HG02938 (cell line): ENCODE results near the gene ZNF710.
"Not testable (repeated sequence)": the region's sequence is repeated elsewhere in the genome, so short reads cannot be mapped to it uniquely, and the experiment has no call there.

Experiments
- ATAC-seq: cut with Tn5 transposase; IDR thresholded peaks from one replicate; pipeline ENCODE4 v1.9.1; 2021; ENCODE audit warnings: mild to moderate bottlenecking, moderate library complexity; ENCODE audit not compliant: unreplicated experiment

Gene ZNF710

DNA sequence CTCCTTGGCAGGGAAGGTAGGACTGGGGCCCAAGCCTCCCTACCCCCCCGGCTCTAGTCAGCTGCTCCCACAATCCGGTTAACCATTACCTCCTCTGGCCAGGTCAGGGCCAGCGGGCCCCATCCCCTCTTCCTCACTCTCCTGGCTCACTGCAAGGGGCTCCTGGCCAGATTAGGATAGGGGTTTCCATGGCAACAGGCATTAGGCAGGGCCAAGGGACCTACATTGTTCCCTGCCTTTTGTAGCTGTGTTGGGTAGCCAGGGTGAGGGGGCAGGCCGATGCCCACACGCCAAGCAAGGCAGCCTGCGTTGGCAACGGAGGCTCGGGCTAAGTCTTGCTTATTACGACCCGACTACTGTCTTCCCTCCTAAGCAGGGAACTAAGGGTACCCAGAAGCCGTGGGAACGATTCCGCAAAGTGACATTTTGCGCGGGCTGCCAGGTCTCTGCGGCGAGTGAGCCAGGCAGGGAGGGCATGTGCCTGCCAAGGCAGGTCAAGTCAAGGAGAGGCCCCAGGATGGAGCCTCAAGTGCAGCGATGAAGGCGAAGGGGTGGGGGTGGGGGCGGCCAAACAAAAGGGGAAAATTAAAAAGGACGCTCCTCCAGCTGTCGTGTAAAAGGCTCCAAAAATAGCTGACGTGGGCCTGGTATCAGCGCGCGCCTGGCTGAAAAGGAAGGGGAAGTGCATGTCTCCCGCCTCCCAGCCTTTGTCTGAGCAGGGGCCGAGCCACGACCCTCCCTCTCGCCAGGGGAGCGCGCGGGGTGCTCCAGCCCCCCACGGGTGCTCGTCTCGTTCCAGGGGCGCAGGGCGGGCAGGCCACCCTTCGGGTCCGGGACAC, 100.2 kb downstream of the ZNF710 start:
- ATAC-seq, result no peak

DNA sequence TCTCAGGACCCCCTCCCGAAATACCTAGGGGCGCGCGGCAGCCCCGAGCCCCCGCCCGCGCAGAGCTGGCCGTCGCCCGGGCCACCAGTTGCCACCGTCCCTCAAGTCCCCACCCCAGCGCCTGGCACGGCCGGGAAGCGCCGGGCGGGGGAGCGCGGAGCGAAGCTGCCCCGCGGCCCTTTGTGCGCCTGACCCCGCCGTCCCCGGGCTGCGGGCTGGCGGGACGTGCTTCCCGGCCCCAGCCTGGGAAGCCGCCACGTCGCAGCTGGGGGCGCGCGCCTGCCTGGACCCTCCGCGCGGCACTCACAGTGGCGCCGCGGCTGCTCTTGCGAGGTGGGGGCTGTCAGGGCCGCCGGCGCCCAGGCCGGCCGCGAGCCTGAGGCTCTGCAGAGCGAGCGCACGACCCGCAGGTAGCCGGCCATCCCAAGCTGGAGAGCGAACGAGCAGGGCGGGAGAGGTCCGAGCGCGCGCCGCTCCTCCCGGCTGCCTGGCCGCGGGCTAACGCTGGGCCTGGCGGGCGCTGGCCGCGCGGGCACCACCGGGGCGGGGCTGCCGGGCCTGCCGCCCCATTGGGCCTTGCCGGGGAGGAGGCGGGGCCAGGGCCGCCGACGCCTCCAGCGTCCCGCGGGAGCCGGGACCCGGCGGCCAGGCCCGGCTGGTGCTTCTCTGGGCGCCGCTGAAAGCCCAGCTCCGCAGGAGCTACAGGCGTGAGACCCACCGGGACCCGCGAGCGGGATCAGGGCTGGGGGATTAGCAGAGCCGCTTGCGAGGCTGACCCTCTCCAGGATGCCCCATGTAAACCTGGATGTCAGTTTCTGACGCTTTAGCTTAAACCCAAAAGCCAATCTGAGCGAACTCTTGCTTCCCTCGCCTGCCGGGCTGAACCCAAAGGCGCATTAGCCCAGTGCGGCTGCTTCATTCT, 101.1 kb downstream of the ZNF710 start, which contains the start of gene IDH2:
Gene IDH2 (minus strand): TSS at position 500 of the 922 bp plus-strand sequence. CDS start 78 bp downstream, at position 422.
- ATAC-seq, result no peak

- no peak for ATAC-seq
Measured at GRCh38 chr15:90103701-90104329, 102.7 kb downstream of the ZNF710 start.

DNA sequence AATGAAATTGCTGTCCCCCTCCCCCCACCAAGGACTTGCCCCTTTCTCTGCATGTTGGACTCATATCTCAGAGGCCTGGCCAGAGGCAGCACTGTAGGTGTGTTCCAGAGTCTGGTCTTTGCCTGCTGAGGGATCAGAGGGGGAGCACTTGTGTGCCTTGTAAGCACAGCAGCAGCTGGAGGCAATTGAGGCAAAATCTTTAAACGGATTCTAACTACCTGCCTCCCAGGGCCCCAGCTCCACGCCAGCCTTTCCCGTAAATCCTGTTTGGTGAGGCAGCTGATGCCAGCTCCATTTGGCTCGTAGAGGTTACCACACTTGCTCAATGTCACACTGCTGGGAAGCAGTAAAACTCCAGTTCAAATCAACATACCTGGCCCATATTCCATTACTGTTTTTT, 103.4 kb downstream of the ZNF710 start:
- no peak for ATAC-seq

DNA sequence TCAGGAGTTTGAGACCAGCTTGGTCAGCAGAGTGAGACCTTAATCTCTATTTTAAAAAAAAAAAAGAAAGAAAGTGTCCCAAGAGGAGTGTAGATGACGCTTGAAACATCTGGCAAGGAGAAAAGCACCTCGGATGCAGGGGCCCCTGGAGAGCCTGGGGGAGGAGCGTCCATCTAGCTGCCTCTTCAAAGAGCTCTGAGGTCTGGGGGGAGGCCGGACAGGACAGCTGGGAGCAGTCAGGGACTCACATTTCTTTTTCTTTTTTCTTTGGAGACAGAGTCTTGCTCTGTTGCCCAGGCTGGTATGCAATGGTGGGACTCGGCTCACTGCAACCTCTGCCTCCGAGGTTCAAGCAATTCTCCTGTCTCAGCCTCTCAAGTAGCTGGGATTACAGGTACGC, 104.4 kb downstream of the ZNF710 start:
- ATAC-seq, result no peak

DNA sequence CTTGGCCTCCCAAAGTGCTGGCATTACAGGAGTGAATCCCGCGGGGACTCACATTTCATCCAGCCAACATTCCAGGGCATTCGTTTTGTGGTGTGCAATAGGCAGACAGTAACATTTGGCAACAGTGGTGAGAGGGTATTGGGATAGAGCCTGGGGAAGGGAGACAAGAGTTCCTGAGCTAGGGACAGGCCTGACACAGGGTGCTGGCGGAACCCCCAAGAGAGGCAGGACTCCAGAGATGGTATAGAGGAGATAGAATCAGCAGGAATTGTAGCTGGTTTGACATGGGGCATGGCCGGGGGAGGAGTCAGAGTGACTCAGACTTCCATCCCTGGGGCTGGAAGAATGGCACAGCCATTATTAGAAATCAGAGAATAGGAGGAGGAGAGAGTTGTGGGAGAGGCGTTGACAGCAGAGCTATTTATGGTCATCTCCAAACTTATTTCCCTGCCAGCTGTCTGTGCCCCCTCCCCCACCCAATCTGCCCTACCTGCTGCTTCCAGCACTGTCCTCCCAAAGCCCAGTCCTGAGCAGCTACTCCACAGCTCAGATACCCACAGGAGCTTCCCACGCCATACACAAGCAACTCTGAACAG, 105.5 kb downstream of the ZNF710 start:
- ATAC-seq, result no peak

- not testable (repeated sequence) for ATAC-seq
Measured at GRCh38 chr15:90108038-90108437, 106.9 kb downstream of the ZNF710 start.

DNA sequence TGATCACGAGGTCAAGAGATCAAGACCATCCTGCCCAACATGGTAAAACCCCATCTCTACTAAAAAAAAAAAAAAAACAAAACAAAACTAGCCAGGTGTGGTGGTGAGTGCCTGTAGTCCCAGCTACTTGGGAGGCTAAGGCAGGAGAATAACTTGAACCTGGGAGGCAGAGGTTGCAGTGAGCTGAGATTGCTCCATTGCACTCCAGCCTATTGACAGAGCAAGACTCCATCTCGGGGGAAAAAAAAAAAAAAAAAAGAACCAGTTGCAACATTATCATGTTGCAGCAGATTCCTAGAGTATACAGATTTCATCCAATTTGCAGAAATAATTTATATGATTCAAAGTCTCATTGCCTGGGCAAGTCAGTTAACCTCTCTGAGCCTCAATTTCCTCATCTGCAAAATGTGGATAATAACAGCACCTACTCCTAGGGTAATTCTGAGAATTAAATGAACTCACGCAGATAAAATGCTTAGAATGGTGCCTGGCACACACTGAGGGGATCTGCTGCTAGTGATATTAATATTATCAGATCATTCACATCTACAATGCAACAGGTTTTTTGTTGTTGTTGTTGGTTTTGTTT, 108.1 kb downstream of the ZNF710 start:
- ATAC-seq, result not testable (repeated sequence)

GRCh38 chr15:90113166-90113565, 112.0 kb downstream of the ZNF710 start:
- no peak for ATAC-seq

DNA sequence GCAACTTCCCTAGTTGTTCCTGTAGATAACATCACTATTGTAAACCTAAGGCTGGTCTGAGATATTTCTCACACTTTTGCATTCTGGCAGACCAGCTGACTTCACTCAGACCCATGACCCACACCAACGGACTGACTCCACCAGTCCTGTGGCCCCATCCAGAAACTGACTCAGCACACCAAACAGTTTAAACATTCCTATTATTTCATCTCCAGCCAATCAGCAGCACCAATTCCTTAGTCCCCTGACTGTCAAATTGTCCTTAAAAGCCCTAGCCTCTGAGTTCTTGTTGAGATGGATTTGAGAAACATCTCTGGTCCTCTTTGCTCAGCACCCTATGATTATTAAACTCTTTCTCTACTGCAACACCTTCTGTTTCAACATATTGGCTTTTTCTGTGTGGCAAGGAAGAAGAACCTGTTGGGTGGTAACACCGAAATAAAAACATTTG, 113.4 kb downstream of the ZNF710 start:
- ATAC-seq, result no peak

GRCh38 chr15:90115783-90116182, 114.7 kb downstream of the ZNF710 start:
- no peak for ATAC-seq

DNA sequence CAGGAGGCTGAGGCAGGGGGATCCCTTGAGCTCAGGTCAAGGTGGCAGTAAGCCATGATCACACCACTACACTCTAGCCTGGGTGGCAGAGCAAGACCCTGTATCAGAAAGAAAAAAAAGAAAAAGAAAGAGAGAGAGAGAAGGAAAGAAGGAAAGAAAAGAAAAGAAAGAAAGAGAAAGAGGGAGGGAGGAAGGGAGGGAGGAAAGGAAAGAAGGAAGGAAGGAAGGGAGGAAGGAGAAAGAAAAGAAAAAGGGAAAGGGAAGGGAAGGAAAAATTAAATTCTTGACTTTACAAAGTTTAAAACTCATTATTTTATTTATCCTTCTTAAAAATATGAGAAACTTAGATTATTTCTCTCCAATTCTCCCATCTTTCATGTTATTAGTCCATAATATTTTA, 118.2 kb downstream of the ZNF710 start:
- no peak for ATAC-seq

DNA sequence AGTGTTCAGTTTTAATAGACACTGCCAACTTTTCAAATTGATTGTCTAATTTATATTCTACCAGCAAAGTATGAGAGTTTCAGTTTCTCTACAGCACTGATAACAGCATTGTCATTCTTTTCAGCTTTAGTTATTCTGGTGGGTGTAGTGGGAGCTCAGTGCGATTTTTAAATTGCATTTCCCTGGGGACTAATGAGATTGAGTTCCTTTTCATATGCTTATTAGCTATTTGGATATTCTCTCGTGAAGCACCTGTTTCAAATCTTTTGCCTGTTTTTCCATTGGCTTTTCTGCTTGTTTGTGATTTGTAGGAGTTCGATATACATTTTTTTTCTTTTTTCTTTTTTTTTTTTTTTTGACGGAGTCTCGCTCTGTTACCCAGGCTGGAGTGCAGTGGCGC, 120.0 kb downstream of the ZNF710 start:
- no peak for ATAC-seq

GRCh38 chr15:90124507-90124906, 123.4 kb downstream of the ZNF710 start:
- ATAC-seq, result no peak

DNA sequence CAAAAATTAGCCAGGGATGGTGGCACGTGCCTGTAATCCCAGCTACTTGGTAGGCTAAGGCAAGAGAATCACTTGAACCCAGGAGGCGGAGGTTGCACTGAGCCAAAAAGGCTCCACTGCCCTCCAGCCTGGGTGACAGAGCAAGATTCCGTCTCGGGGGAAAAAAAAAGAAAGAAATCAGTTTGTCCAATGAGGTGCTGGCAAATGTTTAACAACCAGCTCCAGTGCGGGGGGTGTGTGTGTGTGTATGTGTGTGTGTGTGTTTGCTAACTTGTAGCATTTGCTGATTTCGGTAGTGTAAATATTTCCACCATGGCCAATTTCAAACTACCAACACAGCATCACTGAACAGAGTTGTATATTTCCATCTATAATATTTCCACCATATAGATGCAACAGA, 124.9 kb downstream of the ZNF710 start:
- no peak for ATAC-seq

DNA sequence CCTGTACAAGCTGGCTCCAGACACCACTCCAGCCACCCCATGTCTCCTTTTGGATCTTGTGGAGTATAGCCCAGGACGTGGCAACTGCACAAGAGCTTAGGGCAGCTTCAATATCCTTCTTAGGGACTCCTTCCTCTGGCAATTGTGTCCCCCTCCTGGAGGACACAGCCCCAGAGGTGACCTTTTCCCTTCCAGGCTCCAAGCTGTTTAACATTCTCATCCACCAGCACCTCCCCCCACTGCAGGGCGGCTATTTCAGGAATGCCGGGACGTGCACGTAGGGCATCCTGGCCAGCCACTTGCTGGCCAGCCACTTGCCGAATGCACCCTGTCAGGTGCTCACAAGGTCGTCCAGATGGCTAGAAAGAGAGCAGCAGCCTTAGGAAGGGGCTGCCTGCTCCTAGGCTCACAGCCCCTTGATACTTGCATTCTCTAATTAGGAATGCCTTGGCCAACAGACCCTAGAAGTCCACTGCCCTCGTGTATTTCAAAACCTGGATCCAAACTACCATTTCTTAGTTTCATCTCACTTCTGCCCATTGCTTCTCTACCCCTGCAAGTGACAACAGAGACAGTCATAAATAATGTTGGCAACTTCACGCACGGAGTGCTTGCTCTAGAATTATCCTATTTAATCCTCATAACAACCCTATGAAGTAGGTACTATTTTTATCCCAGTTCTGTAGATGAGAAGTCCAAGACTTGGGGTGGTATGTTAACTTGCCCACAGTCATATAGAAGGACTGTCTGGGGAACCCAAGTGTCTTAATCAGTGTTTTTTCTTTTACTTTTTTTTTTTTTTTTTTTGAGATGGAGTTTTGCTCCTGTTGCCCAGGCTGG, 125.7 kb downstream of the ZNF710 start:
- no peak for ATAC-seq

DNA sequence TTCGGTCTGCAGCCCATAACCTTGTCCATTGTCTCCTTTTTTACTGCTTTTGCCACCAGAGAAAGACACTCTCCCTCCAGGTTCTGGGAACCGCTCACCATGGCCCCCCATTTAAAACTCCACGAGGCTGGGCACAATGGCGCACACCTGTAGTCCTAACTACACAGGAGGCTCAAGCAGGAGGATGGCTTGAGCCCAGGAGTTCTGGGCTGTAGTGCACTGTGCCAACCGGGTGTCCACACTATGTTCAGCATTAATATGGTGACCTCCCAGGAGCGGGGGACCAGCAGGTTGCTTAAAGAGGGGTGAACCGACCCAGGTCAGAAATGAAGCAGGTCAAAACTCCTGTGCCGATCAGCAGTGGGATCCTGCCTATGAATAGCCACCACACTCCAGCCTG, 129.2 kb downstream of the ZNF710 start:
- no peak for ATAC-seq
